Chondrocyte (in vitro differentiated cells): ENCODE results near the gene SOX9. TPM values are rescaled to one million over a fixed set of nuclear protein-coding genes. Genes with fewer than 3 reads are reported as not detected.

Experiments used
- DNase-seq: peaks from one replicate; pipeline ENCODE4 v3.0.0; 2021; ENCODE audit warnings: mixed read lengths, low spot score
- H3K27ac Mint-ChIP-seq: one replicate; pipeline ENCODE4 v1.8.0; 2021; ENCODE audit warnings: mild to moderate bottlenecking, moderate library complexity, mixed read lengths; ENCODE audit not compliant: unreplicated experiment
- H3K27me3 Mint-ChIP-seq: 2 replicates; pipeline ENCODE4 v1.8.0; 2021; ENCODE audit warnings: low read depth, mixed read lengths
- H3K36me3 Mint-ChIP-seq: 2 replicates; pipeline ENCODE4 v1.8.0; 2021; ENCODE audit warnings: low read depth, mixed read lengths
- H3K4me1 Mint-ChIP-seq: 2 replicates; pipeline ENCODE4 v1.8.0; 2021; ENCODE audit warnings: low read depth, mild to moderate bottlenecking, mixed read lengths
- H3K4me3 Mint-ChIP-seq: one replicate; pipeline ENCODE4 v1.8.0; 2021; ENCODE audit warnings: mild to moderate bottlenecking, moderate library complexity, mixed read lengths; ENCODE audit not compliant: unreplicated experiment
- H3K9me3 Mint-ChIP-seq: 2 replicates; pipeline ENCODE4 v1.8.0; 2021; ENCODE audit warnings: low read depth, mixed read lengths
- CTCF ChIP-seq: fragments of 200-600 bp; sonication (generic); IDR thresholded peaks from 2 replicates; pipeline ENCODE4 v1.5.0; 2021; ENCODE audit warnings: antibody characterized with exemption, mild to moderate bottlenecking, moderate library complexity
- total RNA-seq: library from RNA; stranded (reverse); gene quantifications from 3 replicates; pipeline ENCODE4 v1.2.1, GENCODE V29; 2021

Gene SOX9
- total RNA-seq, 1 donor from 2014 or later = 9.5 TPM

GRCh38 chr17:72079700-72080099 lies 41.1 kb upstream of the SOX9 start:
- Mint-ChIP-seq H3K4me3 (no peak overlapping the region), H3K4me1 (peaks cover 7% of the 10 kb centered on the region), H3K9me3 (no peaks in the 10 kb centered on the region), H3K27ac (no peak overlapping the region), H3K27me3 (peaks cover 4% of the 10 kb centered on the region), H3K36me3 (peaks cover 2% of the 10 kb centered on the region)
- no peak for DNase-seq
- no peak for TF ChIP-seq CTCF

DNA sequence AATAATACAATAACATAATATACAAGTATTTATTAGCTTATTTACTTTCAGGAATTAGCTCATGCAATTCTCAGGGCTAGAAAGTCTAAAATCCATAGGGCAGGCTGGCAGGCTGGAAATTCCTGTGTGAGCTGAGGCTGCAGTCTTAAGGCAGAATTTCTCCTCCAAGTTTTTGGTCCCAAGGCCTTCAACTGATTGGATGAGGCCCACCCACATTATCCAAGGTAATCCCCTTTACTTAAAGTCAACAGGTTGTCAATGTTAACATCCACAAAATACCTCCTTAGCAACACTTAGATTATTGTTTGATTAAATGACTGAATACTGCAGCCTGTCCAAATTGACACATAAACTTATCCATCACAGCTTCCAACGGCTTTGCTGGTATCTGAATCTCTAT lies 32.9 kb upstream of the SOX9 start:
- TF ChIP-seq CTCF = no peak
- Mint-ChIP-seq H3K4me3 (no peak overlapping the region), H3K9me3 (peaks cover 3% of the 10 kb centered on the region), H3K27me3 (no peaks in the 10 kb centered on the region), H3K36me3 (no peaks in the 10 kb centered on the region), H3K4me1 (peaks cover 27% of the 10 kb centered on the region), H3K27ac (no peak overlapping the region)
- no peak for DNase-seq

- peak overlapping the region; percentile 71 for H3K27ac Mint-ChIP-seq
- no peaks in the 10 kb centered on the region for H3K36me3 Mint-ChIP-seq
- peaks cover 27% of the 10 kb centered on the region for H3K4me1 Mint-ChIP-seq
- peaks cover 3% of the 10 kb centered on the region for H3K9me3 Mint-ChIP-seq
- no peaks in the 10 kb centered on the region for H3K27me3 Mint-ChIP-seq
- no peak for TF ChIP-seq CTCF
- DNase-seq = no peak
- H3K4me3 Mint-ChIP-seq = no peak overlapping the region
Observed at GRCh38 chr17:72089453-72089987, 31.3 kb upstream of the SOX9 start.

GRCh38 chr17:72090108-72090507 lies 30.7 kb upstream of the SOX9 start:
- Mint-ChIP-seq H3K27me3 (no peaks in the 10 kb centered on the region), H3K4me1 (peaks cover 27% of the 10 kb centered on the region), H3K4me3 (no peak overlapping the region), H3K9me3 (peaks cover 3% of the 10 kb centered on the region), H3K27ac (peak overlapping the region; percentile 71), H3K36me3 (no peaks in the 10 kb centered on the region)
- no peak for TF ChIP-seq CTCF
- DNase-seq = no peak

DNA sequence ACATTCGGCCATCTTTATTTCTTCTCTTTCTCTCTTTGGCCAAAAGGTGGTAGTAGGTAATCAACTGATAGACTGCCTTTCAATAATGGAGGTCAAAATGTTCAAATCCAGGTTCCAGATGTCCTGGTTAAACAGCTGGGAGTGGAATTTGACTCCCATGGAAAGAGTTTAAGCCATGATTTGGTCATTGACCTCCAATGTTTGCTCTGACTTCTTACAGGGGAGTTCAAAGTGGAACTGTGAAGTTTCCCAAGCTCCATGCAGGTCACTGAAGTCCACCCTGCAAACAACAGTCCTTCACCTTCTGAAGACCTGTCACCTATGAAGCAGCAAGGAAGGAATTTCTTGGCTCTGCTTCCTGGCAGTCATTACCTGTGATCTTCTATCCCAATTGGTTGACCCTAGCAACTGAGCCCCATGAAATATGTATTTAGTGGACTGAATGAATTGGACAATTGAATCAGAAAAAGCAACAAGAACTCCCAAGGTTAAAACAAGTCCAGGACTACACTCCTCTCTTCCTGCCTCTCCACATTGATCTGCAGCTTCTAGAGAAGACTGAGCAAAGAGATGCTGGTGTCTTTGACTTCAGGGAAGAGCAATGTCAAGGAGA lies 28.0 kb upstream of the SOX9 start:
- no peaks in the 10 kb centered on the region for H3K36me3 Mint-ChIP-seq
- H3K9me3 Mint-ChIP-seq = peaks cover 3% of the 10 kb centered on the region
- H3K27ac Mint-ChIP-seq = no peak overlapping the region
- no peaks in the 10 kb centered on the region for H3K27me3 Mint-ChIP-seq
- H3K4me1 Mint-ChIP-seq = peaks cover 27% of the 10 kb centered on the region
- TF ChIP-seq CTCF = no peak
- no peak overlapping the region for H3K4me3 Mint-ChIP-seq
- no peak for DNase-seq
